ENCODE data around the gene PLEKHS1.

The PLEKHS1 gene

GRCh38 chr10:113751181-113751732, at the start of gene PLEKHS1:
Gene PLEKHS1, plus strand, starts transcription at chr10:113751682. Its CDS starts 3,596 bp downstream, at chr10:113755278.
- no peak for DNase-seq
- Mint-ChIP-seq H3K36me3 (no peaks in the 10 kb centered on the region), H3K27me3 (peaks cover 18 to 19% of the 10 kb centered on the region in 2 donors), H3K4me1 (no peaks in the 10 kb centered on the region), H3K9me3 (no peaks in the 10 kb centered on the region), H3K27ac (no peak within 1 kb of the TSS), H3K4me3 (no peak within 1 kb of the TSS)
- ATAC-seq (replicated peaks) = no peak

GRCh38 chr10:113704637-113705343, 46.7 kb upstream of the PLEKHS1 start:
- no peak for DNase-seq
- Mint-ChIP-seq H3K4me3 (no peak overlapping the region), H3K4me1 (peaks cover 12 to 20% of the 10 kb centered on the region in 2 donors), H3K36me3 (peaks cover 25 to 49% of the 10 kb centered on the region in 2 donors), H3K9me3 (peaks cover 0 to 1% of the 10 kb centered on the region in 2 donors), H3K27ac (no peak overlapping the region), H3K27me3 (no peaks in the 10 kb centered on the region)
- no peak for ATAC-seq (replicated peaks)

GRCh38 chr10:113705344-113705652, 46.2 kb upstream of the PLEKHS1 start:
- DNase-seq = no peak
- Mint-ChIP-seq H3K4me3 (no peak overlapping the region), H3K36me3 (peaks cover 22 to 53% of the 10 kb centered on the region in 2 donors), H3K27ac (no peak overlapping the region), H3K9me3 (peaks cover 0 to 1% of the 10 kb centered on the region in 2 donors), H3K4me1 (peaks cover 12 to 24% of the 10 kb centered on the region in 2 donors), H3K27me3 (no peaks in the 10 kb centered on the region)
- no peak for ATAC-seq (replicated peaks)

- ATAC-seq (replicated peaks) = no peak
- Mint-ChIP-seq H3K9me3 (no peaks in the 10 kb centered on the region), H3K4me1 (peaks cover 12 to 22% of the 10 kb centered on the region in 2 donors)
Measured at GRCh38 chr10:113706623-113707022, 44.9 kb upstream of the PLEKHS1 start.

GRCh38 chr10:113708640-113709039, 42.8 kb upstream of the PLEKHS1 start:
- peaks cover 24 to 46% of the 10 kb centered on the region in 2 donors for H3K36me3 Mint-ChIP-seq
- no peaks in the 10 kb centered on the region for H3K9me3 Mint-ChIP-seq
- ATAC-seq (replicated peaks) (no peak), DNase-seq (no peak)
- H3K27ac Mint-ChIP-seq = peak overlapping the region; percentile 20
- H3K27me3 Mint-ChIP-seq = no peaks in the 10 kb centered on the region
- peaks cover 15 to 34% of the 10 kb centered on the region in 2 donors for H3K4me1 Mint-ChIP-seq
- no peak overlapping the region for H3K4me3 Mint-ChIP-seq

More at GRCh38 chr10:113706623-113707022, 44.9 kb upstream of the PLEKHS1 start:
- Mint-ChIP-seq H3K27ac (no peak overlapping the region), H3K36me3 (peaks cover 14 to 52% of the 10 kb centered on the region in 2 donors), H3K27me3 (no peaks in the 10 kb centered on the region), H3K4me3 (no peak overlapping the region)
- no peak for DNase-seq

- no peak for DNase-seq
- Mint-ChIP-seq H3K4me3 (no peak overlapping the region), H3K4me1 (peaks cover 15 to 40% of the 10 kb centered on the region in 2 donors), H3K36me3 (peaks cover 30 to 53% of the 10 kb centered on the region in 2 donors), H3K27me3 (no peaks in the 10 kb centered on the region), H3K9me3 (no peaks in the 10 kb centered on the region), H3K27ac (peak overlapping the region; percentile 20)
- no peak for ATAC-seq (replicated peaks)
Measured at GRCh38 chr10:113709221-113709838, 42.2 kb upstream of the PLEKHS1 start.

- DNase-seq = no peak
- H3K9me3 Mint-ChIP-seq = peaks cover 0 to 4% of the 10 kb centered on the region in 2 donors
- H3K36me3 Mint-ChIP-seq = peaks cover 39 to 63% of the 10 kb centered on the region in 2 donors
- no peak overlapping the region for H3K27ac Mint-ChIP-seq
- no peaks in the 10 kb centered on the region for H3K27me3 Mint-ChIP-seq
- ATAC-seq (replicated peaks) = no peak
- H3K4me3 Mint-ChIP-seq = no peak overlapping the region
- H3K4me1 Mint-ChIP-seq = peaks cover 22 to 52% of the 10 kb centered on the region in 2 donors
Measured at GRCh38 chr10:113711142-113711541, 40.3 kb upstream of the PLEKHS1 start.

GRCh38 chr10:113712024-113712423, 39.5 kb upstream of the PLEKHS1 start:
- Mint-ChIP-seq H3K9me3 (peaks cover 0 to 4% of the 10 kb centered on the region in 2 donors), H3K27me3 (no peaks in the 10 kb centered on the region), H3K36me3 (peaks cover 38 to 59% of the 10 kb centered on the region in 2 donors), H3K4me1 (peaks cover 23 to 52% of the 10 kb centered on the region in 2 donors), H3K27ac (no peak overlapping the region), H3K4me3 (no peak overlapping the region)
- no peak for DNase-seq
- no peak for ATAC-seq (replicated peaks)

- peaks cover 37 to 62% of the 10 kb centered on the region in 2 donors for H3K36me3 Mint-ChIP-seq
- peak overlapping the region; percentile 1 for H3K27ac Mint-ChIP-seq
- no peaks in the 10 kb centered on the region for H3K27me3 Mint-ChIP-seq
- no peak for ATAC-seq (replicated peaks)
- no peak overlapping the region for H3K4me3 Mint-ChIP-seq
- no peak for DNase-seq
- peaks cover 0 to 4% of the 10 kb centered on the region in 2 donors for H3K9me3 Mint-ChIP-seq
- peaks cover 21 to 49% of the 10 kb centered on the region in 2 donors for H3K4me1 Mint-ChIP-seq
Measured at GRCh38 chr10:113712755-113713639, 38.5 kb upstream of the PLEKHS1 start.

- H3K36me3 Mint-ChIP-seq = peaks cover 40 to 61% of the 10 kb centered on the region in 2 donors
- ATAC-seq (replicated peaks) (no peak), DNase-seq (no peak)
- no peak overlapping the region for H3K27ac Mint-ChIP-seq
- H3K27me3 Mint-ChIP-seq = no peaks in the 10 kb centered on the region
- no peak overlapping the region for H3K4me3 Mint-ChIP-seq
- H3K4me1 Mint-ChIP-seq = peaks cover 18 to 49% of the 10 kb centered on the region in 2 donors
- peaks cover 0 to 4% of the 10 kb centered on the region in 2 donors for H3K9me3 Mint-ChIP-seq
Measured at GRCh38 chr10:113713640-113713982, 37.9 kb upstream of the PLEKHS1 start.

GRCh38 chr10:113716109-113716910, 35.2 kb upstream of the PLEKHS1 start:
- Mint-ChIP-seq H3K4me1 (peaks cover 19 to 52% of the 10 kb centered on the region in 2 donors), H3K9me3 (peaks cover 0 to 4% of the 10 kb centered on the region in 2 donors), H3K27ac (peak overlapping the region; percentile 2), H3K27me3 (no peaks in the 10 kb centered on the region), H3K4me3 (peak overlapping the region in 1 of 2 donors; percentile 49), H3K36me3 (peaks cover 58 to 67% of the 10 kb centered on the region in 2 donors)
- DNase-seq (no peak), ATAC-seq (replicated peaks) (peak; percentile 54 to 62)

GRCh38 chr10:113718969-113719822, 32.3 kb upstream of the PLEKHS1 start:
- Mint-ChIP-seq H3K27ac (peak overlapping the region; percentile 25), H3K4me1 (peaks cover 17 to 36% of the 10 kb centered on the region in 2 donors), H3K36me3 (peaks cover 57 to 66% of the 10 kb centered on the region in 2 donors), H3K9me3 (peaks cover 0 to 4% of the 10 kb centered on the region in 2 donors), H3K4me3 (peak overlapping the region in 1 of 2 donors; percentile 57), H3K27me3 (no peaks in the 10 kb centered on the region)
- peak in 1 of 2 donors; percentile 59 for ATAC-seq (replicated peaks)
- DNase-seq = no peak

- Mint-ChIP-seq H3K4me1 (peaks cover 14 to 30% of the 10 kb centered on the region in 2 donors), H3K27me3 (no peaks in the 10 kb centered on the region), H3K9me3 (peaks cover 0 to 4% of the 10 kb centered on the region in 2 donors), H3K4me3 (no peak overlapping the region), H3K27ac (no peak overlapping the region), H3K36me3 (peaks cover 55 to 68% of the 10 kb centered on the region in 2 donors)
- DNase-seq = no peak
- no peak for ATAC-seq (replicated peaks)
Measured at GRCh38 chr10:113720386-113720785, 31.1 kb upstream of the PLEKHS1 start.

Data from stimulated activated naive B cell treated with anti-CD40 and anti-IgM and Interleukin-4, amounts not matched to agents 10 μg/mL and 1 μg/mL and 100 μg/mL, for 72 hours (primary cell).